Progenitor cell of endocrine pancreas (in vitro differentiated cells): Measurements from ENCODE around the gene XYLB. TPM values are rescaled to one million over a fixed set of nuclear protein-coding genes. Genes with fewer than 3 reads are reported as not detected.

Experiments
- DNase-seq: peaks from one replicate; pipeline ENCODE4 v3.0.0; 2021; ENCODE audit warnings: low spot score; ENCODE audit not compliant: unreplicated experiment
- H3K27ac Mint-ChIP-seq: 2 replicates; pipeline ENCODE4 v1.8.0; 2021; ENCODE audit warnings: mild to moderate bottlenecking, moderate library complexity, mixed read lengths
- H3K27me3 Mint-ChIP-seq: 2 replicates; pipeline ENCODE4 v1.8.0; 2021; ENCODE audit warnings: mixed read lengths
- H3K36me3 Mint-ChIP-seq: 2 replicates; pipeline ENCODE4 v1.8.0; 2022; ENCODE audit warnings: mixed read lengths; ENCODE audit not compliant: insufficient read depth
- H3K4me1 Mint-ChIP-seq: 2 replicates; pipeline ENCODE4 v1.8.0; 2021; ENCODE audit warnings: low read depth, mixed read lengths
- H3K4me3 Mint-ChIP-seq: 2 replicates; pipeline ENCODE4 v1.8.0; 2021; ENCODE audit warnings: low read depth, mild to moderate bottlenecking, moderate library complexity, mixed read lengths
- H3K9me3 Mint-ChIP-seq: 2 replicates; pipeline ENCODE4 v1.8.0; 2021; ENCODE audit warnings: low read depth, mixed read lengths
- CTCF ChIP-seq: fragments of 200-600 bp; sonication (generic); IDR thresholded peaks from one replicate; pipeline ENCODE4 v1.5.0; 2021; ENCODE audit warnings: antibody characterized with exemption, mild to moderate bottlenecking; ENCODE audit not compliant: unreplicated experiment
- total RNA-seq: library from RNA; stranded (reverse); gene quantifications from 2 replicates; pipeline ENCODE4 v1.2.1, GENCODE V29; 2021

XYLB gene
- total RNA-seq, 1 donor from 2014 or later = 4.0 TPM

DNA sequence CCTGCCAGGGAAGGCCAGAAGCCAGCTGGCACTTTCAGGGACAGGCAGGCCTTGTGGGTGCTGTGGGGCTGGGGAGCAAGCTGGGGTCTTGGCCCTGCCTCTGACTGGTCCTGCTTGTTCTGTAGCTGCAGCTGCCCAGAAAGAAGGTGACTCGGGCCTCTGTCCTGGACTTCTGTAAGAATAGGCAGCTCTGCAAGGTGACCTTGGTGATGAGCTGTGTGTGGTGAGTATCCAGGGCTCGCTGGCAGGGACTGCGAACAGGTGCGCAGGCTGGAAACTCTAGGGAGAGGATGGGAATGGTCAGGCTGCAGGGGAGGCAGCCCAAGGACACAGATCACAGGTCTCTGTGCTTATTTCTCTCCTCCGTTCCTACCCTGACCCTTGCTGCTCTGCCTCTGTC lies 33.3 kb upstream of the XYLB start:
- Mint-ChIP-seq H3K9me3 (no peaks in the 10 kb centered on the region), H3K27ac (no peak overlapping the region), H3K4me1 (no peaks in the 10 kb centered on the region), H3K4me3 (no peak overlapping the region), H3K27me3 (peaks cover 17% of the 10 kb centered on the region), H3K36me3 (no peaks in the 10 kb centered on the region)
- no peak for TF ChIP-seq CTCF
- no peak for DNase-seq

GRCh38 chr3:38313695-38314094 lies 32.9 kb upstream of the XYLB start:
- DNase-seq = no peak
- H3K4me1 Mint-ChIP-seq = no peaks in the 10 kb centered on the region
- H3K27me3 Mint-ChIP-seq = peaks cover 17% of the 10 kb centered on the region
- no peaks in the 10 kb centered on the region for H3K36me3 Mint-ChIP-seq
- H3K9me3 Mint-ChIP-seq = no peaks in the 10 kb centered on the region
- H3K4me3 Mint-ChIP-seq = no peak overlapping the region
- no peak for TF ChIP-seq CTCF
- no peak overlapping the region for H3K27ac Mint-ChIP-seq

GRCh38 chr3:38314112-38314763 lies 32.3 kb upstream of the XYLB start:
- Mint-ChIP-seq H3K4me3 (no peak overlapping the region), H3K9me3 (no peaks in the 10 kb centered on the region), H3K27me3 (peaks cover 13% of the 10 kb centered on the region), H3K4me1 (no peaks in the 10 kb centered on the region), H3K36me3 (no peaks in the 10 kb centered on the region), H3K27ac (no peak overlapping the region)
- TF ChIP-seq CTCF = no peak
- DNase-seq = no peak

- Mint-ChIP-seq H3K4me1 (no peaks in the 10 kb centered on the region), H3K4me3 (no peak overlapping the region), H3K27ac (no peak overlapping the region), H3K9me3 (no peaks in the 10 kb centered on the region), H3K27me3 (peaks cover 8% of the 10 kb centered on the region), H3K36me3 (no peaks in the 10 kb centered on the region)
- no peak for TF ChIP-seq CTCF
- DNase-seq = no peak
Observed at GRCh38 chr3:38314764-38315487, 31.7 kb upstream of the XYLB start.

DNA sequence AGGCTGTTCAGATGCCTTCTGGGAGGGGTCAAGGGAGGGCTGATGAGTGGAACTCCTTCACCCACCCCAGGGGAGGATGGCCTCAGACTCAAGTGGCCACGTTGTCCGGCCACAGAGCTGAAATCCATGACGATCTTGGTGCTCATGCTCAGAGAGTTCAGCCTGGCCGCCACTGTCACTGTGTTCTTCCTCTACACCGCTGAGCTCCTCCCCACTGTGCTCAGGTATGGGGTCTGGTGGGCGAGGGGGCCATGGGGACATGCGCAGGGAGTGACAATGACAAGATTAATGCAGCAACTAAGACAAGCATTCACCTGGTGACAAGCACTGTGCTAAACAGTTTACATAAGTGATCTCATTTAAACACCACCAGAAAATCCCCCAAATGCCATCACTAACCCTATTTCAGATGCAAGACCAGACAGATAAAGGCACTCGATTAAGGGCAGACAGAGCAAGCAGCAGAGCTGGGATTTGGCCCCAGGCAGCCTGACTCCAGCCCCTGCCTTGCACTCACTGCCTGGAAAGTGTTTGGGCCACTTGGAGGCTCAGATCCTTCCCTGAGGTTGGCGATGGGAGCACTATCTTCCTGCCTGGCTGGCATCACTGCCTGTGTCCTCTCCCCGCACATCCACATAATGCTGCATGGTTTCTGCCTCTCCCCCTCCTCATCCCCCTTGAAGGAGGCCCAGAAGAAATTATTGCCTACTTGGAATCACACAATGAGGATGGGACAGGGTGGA lies 30.9 kb upstream of the XYLB start:
- Mint-ChIP-seq H3K4me3 (no peak overlapping the region), H3K27me3 (peaks cover 5% of the 10 kb centered on the region), H3K4me1 (no peaks in the 10 kb centered on the region), H3K36me3 (no peaks in the 10 kb centered on the region), H3K27ac (no peak overlapping the region), H3K9me3 (no peaks in the 10 kb centered on the region)
- TF ChIP-seq CTCF = no peak
- no peak for DNase-seq
